GM18505 (cell line): ENCODE results near the gene SPIB.

Experiments used
- ATAC-seq: cut with Tn5 transposase; IDR thresholded peaks from one replicate; pipeline ENCODE4 v1.9.1; 2021; ENCODE audit not compliant: unreplicated experiment
- POLR2A ChIP-seq: IDR thresholded peaks from 4 replicates; pipeline ENCODE4 v1.6.1; 2011; ENCODE audit warnings: borderline replicate concordance; ENCODE audit not compliant: insufficient read depth, insufficient read length; ENCODE audit errors: extremely low read depth

The SPIB gene

GRCh38 chr19:50450369-50451222 lies 31.9 kb downstream of the SPIB start:
- TF ChIP-seq POLR2A = no peak
- no peak for ATAC-seq

GRCh38 chr19:50451223-50451534 lies 32.4 kb downstream of the SPIB start:
- no peak for ATAC-seq
- TF ChIP-seq POLR2A = no peak

GRCh38 chr19:50453243-50453642 lies 34.5 kb downstream of the SPIB start:
- TF ChIP-seq POLR2A = no peak
- no peak for ATAC-seq

GRCh38 chr19:50455992-50456391 lies 37.3 kb downstream of the SPIB start:
- ATAC-seq = no peak

GRCh38 chr19:50457300-50457699 lies 38.6 kb downstream of the SPIB start:
- no peak for ATAC-seq
- no peak for TF ChIP-seq POLR2A

More at GRCh38 chr19:50455992-50456391, 37.3 kb downstream of the SPIB start:
- no peak for TF ChIP-seq POLR2A

- no peak for TF ChIP-seq POLR2A
- no peak for ATAC-seq
These were observed 39.8 kb downstream of the SPIB start for GRCh38 chr19:50458396-50459066.

- no peak for ATAC-seq
- TF ChIP-seq POLR2A = no peak
These were observed 40.3 kb downstream of the SPIB start for GRCh38 chr19:50459067-50459456.

GRCh38 chr19:50459638-50460037 lies 40.9 kb downstream of the SPIB start:
- no peak for ATAC-seq
- TF ChIP-seq POLR2A = no peak

- ATAC-seq = peak; percentile 61
- TF ChIP-seq POLR2A = no peak
These were observed 41.5 kb downstream of the SPIB start for GRCh38 chr19:50460161-50460765.

GRCh38 chr19:50461066-50461875 lies 42.5 kb downstream of the SPIB start:
- no peak for ATAC-seq
- no peak for TF ChIP-seq POLR2A

GRCh38 chr19:50462970-50463369 lies 44.2 kb downstream of the SPIB start:
- TF ChIP-seq POLR2A = no peak
- no peak for ATAC-seq

GRCh38 chr19:50464348-50464747 lies 45.6 kb downstream of the SPIB start:
- no peak for ATAC-seq
- no peak for TF ChIP-seq POLR2A

GRCh38 chr19:50465000-50465399 lies 46.3 kb downstream of the SPIB start:
- ATAC-seq = no peak
- TF ChIP-seq POLR2A = no peak
